ENCODE measurements around the gene PDLIM5.

The PDLIM5 gene

DNA sequence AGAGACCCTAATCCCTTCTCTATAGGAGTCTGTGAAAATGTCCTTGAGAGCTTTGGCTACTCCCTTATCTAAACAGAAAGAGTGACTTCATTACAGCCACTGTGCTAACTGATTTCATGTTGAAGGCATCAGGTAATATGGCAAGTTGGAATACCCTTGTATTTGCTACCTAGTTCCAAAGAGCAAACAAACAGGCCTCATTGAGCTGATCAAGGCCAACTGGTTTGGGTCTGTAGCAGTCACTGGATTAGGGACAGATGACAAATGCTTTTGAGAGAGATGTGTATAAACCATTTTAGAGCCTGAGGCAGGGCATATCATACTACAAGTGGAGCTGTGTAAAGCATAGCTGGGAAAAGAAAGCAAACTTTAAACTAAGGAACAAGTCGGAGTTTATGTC, 22.9 kb upstream of the PDLIM5 start:
- no peak for DNase-seq (ENCODE audit: low read depth)

DNA sequence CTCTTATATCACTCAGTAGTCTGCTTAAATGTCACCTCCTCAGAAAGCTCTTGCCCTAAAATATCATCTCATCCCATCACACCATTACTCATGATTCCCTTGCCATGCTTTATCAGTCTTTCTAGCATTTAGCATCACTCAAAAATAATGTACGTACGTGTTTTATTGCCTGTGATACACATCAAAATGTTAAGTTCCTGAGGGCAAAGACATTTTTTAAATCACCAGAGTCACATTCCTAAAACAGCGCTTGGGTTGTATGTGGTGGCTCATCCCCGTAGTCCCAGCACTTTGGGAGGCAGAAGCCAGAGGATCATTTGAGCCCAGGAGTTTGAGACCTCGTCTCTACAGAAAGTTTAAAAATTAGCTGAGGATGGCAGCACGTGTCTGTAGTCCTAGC, 21.3 kb upstream of the PDLIM5 start:
- no peak for DNase-seq (ENCODE audit: low read depth)

DNA sequence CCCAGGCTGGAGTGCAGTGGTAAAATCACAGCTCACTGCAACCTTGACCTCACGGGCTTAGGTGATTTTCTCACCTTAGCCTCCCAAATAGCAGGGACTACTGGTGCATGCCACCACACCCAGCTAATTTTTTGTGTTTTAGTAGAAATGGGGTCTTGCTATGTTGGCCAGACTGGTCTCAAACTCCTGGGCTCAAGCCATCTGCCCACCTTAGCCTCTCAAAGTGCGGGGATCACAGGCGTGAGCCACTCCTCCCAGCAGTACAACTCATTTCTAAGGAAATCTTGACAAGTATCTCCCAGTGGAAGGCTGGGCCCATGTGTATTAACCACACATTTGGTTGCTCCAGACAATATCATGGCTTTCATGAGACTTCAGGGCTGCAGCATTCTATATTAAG, 20.4 kb upstream of the PDLIM5 start:
- no peak for DNase-seq (ENCODE audit: low read depth)

DNA sequence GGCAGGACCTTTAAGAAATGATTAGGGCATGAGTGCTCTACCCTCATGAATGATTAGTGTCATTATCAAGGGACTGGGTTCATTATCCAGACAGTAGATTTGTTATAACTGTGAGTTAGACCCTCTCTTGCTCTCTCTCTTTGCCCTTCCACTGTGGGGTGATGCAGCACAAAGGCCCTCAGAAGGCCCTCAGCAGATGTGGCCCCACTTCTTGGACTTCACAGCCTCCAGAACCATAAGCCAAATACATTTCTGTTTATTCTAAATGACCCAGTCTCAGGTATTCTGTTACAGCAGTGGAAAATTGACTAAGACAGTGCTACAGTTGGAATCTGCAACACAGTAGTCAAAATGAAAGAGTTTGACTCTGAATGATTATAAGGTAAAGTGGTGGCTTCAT, 17.2 kb upstream of the PDLIM5 start:
- no peak for DNase-seq (ENCODE audit: low read depth)

DNA sequence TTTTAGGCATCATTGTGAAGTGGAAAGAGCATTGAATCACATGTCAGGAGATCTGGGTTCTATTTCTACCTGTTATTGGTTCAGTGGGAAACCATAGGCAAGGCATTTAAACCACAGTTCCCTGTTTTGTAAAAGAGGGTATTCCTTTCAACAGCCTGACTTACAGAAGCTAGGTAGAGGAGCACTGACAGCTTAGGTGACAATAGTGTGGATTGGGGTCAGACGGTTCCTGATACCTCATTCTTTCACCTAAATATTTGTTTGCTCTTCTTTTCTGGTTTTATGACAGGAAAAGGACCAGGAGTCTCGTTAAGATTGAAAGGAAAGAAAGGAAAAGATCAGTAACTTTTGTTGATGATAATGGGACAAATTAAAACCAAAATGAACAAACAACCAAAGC, 15.9 kb upstream of the PDLIM5 start:
- DNase-seq (ENCODE audit: low read depth): no peak

DNA sequence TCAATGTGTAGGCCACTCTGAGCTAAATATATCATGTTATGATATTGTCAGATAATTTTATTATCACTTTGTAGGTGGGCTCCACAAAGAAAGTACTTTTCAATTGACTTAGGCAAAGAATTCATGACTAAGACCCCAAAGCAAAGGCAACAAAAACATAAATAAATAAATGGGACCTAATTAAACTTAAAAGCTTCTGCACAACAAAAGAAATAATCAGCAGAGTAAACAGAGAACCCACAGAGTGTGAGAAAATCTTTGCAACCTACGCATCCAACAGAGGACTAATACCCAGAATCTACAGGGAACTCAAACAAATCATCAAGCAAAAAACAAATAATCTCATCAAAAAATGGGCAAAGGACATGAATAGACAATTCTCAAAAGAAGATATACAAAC, 15.2 kb upstream of the PDLIM5 start:
- DNase-seq (ENCODE audit: low read depth): no peak

DNA sequence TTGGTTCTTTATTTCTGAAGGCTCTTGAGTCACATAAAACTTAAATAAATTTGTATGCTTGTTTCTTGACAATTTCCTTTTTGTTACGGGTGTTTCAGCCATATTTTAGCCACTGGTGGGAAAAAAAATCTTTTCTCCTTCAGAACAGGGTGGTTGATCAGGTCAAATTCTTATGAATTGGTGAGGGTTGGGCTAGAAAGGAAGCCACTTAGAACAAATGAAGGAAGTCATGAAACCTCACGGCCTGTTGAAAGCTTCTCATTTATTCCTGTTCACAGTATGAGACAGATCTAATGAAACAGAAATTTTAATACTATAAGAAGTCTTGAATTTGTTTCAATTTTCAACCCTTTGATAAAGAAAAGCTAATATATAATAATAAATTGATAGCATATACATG, 12.1 kb upstream of the PDLIM5 start:
- no peak for DNase-seq (ENCODE audit: low read depth)

DNA sequence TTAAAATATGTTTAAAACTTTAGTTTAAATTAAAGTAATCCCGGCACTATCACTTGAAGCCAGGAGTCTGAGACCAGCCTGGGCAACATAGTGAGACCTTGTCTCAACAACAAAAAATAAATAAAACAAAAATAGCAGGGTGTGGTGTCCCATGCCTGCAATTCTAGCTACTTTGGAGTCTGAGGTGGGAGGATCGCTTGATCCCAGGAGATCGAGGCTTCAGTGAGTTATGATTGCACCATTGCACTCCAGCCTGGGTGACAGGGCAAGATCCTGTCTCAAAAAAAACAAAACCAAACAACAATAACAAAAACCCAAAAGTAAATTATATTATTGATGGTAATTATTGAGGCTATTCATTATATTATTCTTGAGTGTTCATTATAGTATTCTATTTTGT, 9.9 kb upstream of the PDLIM5 start:
- DNase-seq (ENCODE audit: low read depth): no peak

DNA sequence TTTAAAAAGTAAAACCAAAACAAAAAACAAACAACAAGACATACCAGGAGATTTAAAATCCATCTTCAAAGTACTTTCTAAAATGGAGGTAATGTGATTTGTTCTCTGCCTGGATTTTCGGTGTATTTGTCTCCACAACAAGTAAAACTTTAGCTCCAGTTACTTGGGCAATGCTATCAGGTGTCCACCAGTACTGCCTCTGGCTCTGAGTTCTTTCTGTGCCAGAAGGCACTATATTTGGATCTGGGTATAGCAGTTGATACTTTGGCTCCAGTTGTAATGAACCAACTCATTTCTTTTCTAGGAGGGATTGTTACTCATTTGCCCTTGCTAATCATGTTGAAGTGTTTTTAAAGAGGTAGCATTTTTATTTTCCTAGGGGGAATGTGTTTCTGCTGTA, 9.5 kb upstream of the PDLIM5 start:
- DNase-seq (ENCODE audit: low read depth): no peak

DNA sequence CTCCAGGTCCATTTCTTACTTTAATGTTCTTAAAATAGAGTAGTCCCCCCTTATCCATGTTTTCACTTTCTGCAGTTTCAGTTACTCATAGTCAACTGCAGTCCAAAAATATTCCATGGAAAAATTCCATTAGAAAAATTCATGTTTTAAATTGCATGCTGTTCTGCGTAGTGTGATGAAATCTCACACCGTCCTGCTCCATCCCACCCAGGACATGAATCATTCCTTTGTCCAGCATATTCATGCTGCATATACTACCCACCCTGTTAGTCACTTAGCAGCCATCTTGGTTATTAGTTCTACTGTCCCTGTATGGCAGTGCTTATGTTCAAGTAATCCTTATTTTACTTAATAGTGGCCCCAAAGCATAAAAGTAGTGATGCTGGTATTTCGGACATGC, 5.4 kb upstream of the PDLIM5 start:
- DNase-seq (ENCODE audit: low read depth): no peak

DNA sequence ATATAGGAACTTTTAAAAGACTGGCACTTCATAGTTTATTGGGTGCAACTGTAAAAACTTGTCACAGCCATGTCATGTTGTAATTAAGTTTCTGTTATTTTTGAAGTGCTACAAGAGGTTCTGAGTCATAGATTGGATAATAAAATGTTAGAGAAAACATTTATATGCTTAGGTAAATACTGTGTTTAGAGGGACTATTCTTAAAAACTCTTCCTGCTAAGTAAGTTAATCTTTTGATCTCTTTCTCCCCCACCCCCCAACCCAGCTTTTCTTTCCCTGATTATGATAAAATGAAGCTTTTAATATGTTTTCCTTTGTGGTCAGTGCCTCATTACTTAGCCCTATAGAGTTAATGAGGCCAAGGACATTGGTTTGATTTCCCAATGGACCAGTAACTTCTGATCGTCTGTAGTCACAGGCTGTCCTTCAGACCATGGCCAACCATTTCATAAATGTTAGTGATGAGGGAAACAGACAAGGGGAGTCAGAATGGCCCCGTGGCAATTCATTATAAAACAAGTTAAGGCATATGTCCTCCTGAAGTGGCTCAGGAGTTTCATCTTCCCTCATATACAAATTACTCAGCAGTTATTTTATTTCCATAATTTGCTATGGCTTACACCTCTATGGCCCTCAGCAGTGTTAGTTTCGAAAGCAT, 3.9 kb upstream of the PDLIM5 start:
- no peak for DNase-seq (ENCODE audit: low read depth)

DNA sequence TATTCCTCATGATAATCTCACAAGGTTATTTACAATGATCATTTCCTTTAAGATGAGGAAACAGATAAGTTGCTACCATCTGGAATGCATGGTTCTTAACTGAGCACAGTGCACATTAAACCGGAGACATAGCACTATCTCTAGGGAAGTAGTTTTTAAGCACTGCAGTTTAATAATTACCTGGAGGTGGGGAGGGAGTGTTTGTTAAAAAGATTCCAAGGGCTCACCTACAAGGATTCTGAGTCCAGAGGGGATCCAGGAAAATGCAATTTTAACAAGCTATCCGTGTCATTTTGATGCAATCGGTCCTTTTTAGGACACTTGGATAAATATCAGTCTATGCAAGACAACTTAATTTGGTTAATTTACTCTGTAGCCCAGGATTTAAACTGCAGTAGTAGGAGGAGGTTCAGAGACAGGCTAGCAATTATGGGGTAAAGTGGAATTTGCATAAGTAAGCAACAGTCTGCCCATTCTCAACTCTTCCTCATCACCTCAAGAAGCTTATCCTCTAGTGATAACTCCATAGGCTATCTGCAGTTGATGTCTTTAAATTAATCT, 2.8 kb upstream of the PDLIM5 start:
- DNase-seq (ENCODE audit: low read depth): no peak

DNA sequence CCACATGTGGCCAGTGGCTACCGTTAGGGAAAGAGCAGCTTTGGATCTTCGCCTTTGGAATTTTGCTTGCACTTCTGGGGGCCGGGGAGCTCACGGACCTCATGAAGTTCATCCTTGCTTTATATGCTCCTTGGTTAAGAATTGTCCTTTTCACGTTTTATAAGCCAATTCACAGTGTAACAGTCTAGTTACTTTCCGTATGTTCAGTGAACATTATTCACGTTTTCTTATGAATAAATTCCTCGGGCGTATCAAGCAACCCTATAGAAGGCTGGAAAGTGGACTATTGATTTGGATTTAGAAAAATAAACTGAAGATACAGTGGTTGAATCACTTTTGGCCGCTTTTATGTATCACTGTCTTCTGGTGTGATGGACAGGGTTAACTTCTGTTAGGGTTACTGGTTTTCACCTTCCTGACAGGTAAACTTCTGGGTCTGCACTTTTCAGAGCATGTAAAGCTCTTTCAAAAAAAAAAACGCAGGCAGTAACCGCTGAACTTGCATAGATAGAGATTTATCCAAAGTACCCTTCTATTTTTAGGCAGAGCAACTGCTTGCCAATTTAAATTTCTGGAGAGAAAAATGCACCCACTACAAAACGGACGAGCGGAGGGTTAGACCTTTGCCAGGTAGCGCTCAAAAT, 569 bp upstream of the PDLIM5 start:
- DNase-seq (ENCODE audit: low read depth): no peak

DNA sequence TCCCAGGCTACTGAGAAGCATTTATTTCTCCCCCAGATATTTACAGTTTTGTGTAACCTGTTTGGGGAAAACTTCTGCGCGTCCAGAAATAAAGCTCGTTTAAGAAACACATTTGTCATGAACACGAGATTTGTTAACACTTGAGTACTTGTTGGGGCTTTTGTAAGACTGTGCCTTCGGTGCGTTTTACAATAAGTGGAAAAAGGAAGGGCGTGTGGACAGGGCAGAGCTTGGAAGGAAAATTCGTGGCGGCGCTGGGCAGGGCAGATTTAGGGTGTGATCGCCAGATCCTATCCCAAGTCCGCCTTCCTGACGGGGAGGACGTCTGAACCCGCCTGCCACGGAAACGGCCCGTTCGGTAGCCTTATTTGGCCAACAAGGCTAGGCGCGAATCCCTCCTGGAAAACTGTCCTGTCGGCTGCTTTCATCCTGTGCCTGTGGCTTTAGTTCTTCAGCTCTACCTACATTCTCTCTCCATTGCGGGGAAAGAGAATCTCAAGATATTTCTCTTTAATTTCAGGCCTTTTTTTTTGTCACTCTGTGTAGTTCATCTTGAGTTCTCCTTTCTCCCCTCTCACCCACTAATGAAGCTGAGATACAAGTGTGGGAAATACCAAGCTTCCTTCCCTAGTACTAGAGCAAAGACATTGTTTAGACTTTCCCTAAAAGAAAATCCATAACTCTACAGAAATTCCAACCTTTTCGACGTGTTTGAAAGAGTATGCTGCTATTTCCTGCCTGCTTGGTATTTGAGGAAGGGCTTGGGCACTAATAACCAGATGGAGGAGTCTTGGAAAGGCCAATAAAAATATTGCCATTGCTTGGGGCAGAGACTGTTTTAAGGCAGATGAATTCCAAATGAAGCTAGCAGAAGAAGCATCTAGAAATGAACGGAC, 982 bp downstream of the PDLIM5 start:
- no peak for DNase-seq (ENCODE audit: low read depth)

DNA sequence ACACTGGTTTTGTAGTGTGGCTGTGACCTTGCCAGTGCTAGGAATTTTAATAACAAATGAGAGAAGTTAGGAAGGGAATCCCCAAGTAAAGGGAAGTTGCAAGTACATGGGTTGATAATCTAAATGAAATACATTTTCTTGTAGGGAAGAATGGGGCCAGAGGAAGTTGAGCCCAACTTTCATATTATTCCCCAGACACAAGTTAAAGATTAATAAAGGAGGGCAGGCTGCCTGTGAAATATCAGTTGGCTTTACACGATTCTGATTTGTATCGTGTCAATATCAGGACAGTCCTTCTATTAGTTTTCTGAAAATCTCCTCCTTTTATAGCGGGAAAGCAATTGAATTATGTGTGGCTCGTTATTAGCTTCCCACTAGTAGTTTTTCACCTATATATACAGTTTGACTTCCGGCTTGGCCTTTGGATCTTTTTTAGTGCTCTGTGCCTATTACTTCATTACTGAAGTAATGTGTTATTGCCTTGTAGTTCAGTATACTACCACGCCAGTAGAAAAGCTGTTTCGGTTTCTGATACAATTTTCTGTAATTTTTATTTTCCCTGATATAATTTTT, 1.7 kb downstream of the PDLIM5 start:
- DNase-seq (ENCODE audit: low read depth): no peak

DNA sequence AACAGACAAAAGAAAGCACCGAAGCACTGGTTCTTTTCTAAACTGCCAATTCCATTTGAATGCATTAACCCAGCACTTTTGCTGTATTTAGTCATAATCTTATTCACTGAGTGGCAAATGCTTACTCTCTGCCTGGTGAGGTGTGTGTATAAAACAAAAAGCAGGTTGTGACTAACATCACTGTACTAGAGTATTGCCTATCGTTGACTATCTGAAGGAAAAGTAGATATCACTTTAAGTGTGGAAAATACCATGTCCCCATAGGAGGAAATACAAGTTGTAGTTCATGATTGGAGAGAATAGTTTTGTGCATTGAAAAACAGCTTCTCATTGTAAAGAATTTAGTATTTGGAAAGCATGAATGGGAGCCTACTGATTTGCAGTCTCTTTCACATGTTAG, 2.7 kb downstream of the PDLIM5 start:
- no peak for DNase-seq (ENCODE audit: low read depth)

DNA sequence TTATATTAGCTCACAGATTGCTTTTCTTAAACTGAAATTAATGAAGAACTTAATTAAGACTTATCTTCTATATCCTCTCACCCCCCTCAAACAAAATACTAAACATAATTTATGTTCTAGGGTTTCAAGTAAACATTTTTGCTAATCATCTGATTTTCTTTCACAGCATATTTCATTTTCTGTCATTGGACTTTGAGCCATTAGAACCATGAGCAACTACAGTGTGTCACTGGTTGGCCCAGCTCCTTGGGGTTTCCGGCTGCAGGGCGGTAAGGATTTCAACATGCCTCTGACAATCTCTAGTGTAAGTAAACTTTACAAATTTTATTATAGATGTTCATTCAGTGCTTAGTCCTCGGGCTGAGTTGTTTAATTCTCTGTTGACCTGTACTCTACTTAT, 3.3 kb downstream of the PDLIM5 start:
- no peak for DNase-seq (ENCODE audit: low read depth)

DNA sequence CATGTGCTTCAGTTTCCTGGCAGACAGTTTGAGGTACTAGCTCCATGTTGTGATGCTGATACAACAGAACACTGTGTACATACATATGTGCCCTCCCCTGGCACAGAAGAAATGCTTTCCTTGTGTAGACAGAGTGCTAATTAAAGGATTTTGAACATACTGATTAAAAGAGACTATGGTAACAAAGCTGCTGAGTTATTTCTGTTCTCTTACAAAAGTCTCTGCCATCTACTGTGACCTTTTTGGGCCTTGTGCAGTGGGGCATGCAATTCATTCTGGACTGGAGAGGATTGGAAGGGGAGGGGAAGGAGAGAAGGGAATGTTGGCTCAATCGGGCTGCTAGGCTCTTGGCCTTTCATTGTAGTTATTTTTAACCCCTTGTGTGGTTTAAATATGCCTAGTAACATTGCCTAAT, 6.0 kb downstream of the PDLIM5 start:
- no peak for DNase-seq (ENCODE audit: low read depth)

DNA sequence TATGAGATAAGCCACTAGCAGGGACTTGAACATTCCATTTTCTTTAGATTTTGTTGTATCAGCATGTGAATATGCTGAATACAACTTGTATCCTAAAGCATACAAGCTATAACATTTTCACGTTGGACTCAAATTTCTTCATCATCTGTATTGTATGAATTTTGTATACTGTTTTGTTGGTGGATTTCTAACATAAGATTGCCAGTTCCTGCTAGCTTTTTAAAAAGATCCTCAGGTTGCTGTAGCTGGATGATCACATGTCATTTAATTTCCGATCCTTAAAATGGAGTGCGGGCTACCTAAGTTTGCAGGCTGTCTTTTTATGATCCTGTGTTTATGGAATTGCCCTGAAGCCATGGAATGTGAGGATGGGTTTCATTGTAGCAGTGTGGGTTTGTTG, 6.9 kb downstream of the PDLIM5 start:
- DNase-seq (ENCODE audit: low read depth): no peak

DNA sequence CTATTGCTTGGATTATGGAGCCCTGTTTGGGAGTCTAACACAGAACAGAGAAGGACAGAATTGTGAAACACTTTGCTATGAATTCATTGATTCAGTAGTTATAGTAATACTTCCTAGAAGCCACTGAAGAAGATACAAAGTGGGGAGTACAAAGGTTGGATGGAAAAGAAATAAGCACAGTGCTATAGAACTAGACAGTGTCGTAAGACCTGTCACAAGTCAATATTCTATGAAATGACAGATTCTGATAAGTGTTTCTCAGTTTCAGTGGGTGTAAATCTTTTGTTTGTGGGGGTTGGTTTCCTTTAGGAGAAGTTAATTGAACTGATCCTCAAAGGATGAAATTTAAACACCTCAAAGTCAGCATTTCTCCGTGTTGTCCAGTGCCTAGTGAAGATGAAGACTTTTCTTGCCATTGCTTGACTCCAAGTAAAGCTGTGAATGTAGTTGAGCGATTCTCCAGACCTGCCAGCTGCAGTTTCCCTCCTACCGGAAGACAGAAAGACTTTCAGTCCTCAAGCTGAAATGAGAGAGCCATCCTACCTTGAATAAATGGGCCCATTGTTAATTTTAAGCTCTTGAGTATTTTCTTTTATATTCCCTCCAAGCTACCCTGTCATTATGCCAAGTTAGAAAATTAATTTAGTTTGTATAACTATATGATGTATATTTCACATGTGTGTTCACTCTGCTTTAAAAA, 7.9 kb downstream of the PDLIM5 start:
- no peak for DNase-seq (ENCODE audit: low read depth)

DNA sequence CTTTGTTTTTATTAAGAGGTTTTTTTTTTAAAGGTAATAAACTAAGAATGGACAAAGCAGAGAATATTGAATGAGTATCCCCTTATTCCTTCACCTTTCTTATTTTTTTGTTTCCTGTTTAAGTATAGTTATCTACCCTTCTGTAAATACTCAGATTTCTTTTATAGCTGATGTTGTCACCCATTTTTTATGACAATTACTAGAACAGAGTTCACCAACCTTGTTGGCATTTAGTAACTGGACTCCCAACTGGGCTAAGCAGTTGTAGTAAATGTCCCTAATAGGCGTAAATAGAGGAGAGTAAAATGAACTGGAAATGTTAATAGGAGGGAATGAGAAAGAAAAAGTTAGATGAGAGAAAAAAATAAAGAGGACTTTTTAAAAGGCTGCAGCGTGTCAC, 9.8 kb downstream of the PDLIM5 start:
- DNase-seq (ENCODE audit: low read depth): no peak

DNA sequence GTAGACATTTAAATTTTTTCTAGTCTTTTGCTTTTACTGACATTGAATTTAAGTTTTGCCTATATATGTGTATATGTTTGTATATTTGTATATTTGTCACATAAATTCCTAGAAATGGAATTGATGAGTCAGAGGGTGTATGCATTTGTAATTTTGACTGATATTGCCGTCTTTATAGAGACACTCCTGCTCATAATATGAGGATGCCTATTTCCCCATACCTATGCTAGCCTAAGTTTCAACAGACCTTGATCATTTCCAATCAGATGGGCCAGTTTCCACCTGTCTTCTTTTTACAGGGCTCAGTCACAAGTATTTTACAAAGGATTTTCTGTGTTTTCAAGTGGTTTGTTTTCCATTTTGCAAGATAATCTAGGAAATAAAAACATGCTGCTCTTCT, 10.8 kb downstream of the PDLIM5 start:
- no peak for DNase-seq (ENCODE audit: low read depth)
